IPS DF 6.9 (cell line): ENCODE results near the gene RAB3IP.

ENCODE experiments used
- DNase-seq: peaks from one replicate; pipeline ENCODE4 v3.0.0-alpha.2; 2013; ENCODE audit warnings: low read depth, low spot score
- H3K27ac ChIP-seq: one replicate; pipeline ENCODE4 v1.5.1; 2013; ENCODE audit warnings: low read length, control low read depth
- H3K27me3 ChIP-seq: 2 replicates; pipeline ENCODE4 v1.6.1; 2013; ENCODE audit warnings: mild to moderate bottlenecking, low read length; ENCODE audit not compliant: control insufficient read depth, insufficient read depth
- H3K36me3 ChIP-seq: 2 replicates; pipeline ENCODE4 v1.6.1; 2013; ENCODE audit warnings: low read length; ENCODE audit not compliant: control insufficient read depth, insufficient read depth
- H3K4me1 ChIP-seq: 2 replicates; pipeline ENCODE4 v1.6.1; 2013; ENCODE audit warnings: low read length; ENCODE audit not compliant: control insufficient read depth, insufficient read depth
- H3K4me3 ChIP-seq: 2 replicates; pipeline ENCODE4 v1.5.1; 2013; ENCODE audit warnings: mild to moderate bottlenecking, low read length
- H3K9me3 ChIP-seq: 2 replicates; pipeline ENCODE4 v1.6.1; 2013; ENCODE audit warnings: low read length, inconsistent platforms; ENCODE audit not compliant: control insufficient read depth, insufficient read depth
- WGBS: extraction: QIAGEN DNeasy Blood & Tissue Kit; methylation state at CpG from one replicate; pipeline ENCODE4 v1.1.7; 2013; ENCODE audit warnings: mixed read lengths, missing lambda C conversion rate; ENCODE audit not compliant: insufficient read length, insufficient coverage; 5-methylcytosine and 5-hydroxymethylcytosine counted together

Gene RAB3IP

DNA sequence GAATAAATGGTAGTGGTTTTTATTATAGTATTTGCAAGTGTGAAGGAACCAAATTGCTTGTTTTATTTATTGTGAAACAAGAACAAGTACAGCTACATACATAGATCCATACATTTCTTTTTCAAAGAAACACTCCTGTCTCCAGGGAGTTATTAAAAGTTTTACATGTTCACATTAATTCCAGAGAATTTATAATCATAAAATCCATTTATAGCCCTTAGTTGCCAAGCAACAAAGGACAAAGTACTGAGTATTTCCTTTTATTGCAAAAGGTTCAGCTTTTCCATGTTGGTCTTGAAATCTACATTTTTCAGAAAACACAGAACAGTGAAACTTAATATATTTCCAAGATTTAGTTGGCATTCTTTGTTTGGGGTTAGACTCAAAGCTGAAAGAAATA, 95.9 kb downstream of the RAB3IP start:
- no peaks in the 10 kb centered on the region for H3K4me1 ChIP-seq

DNA sequence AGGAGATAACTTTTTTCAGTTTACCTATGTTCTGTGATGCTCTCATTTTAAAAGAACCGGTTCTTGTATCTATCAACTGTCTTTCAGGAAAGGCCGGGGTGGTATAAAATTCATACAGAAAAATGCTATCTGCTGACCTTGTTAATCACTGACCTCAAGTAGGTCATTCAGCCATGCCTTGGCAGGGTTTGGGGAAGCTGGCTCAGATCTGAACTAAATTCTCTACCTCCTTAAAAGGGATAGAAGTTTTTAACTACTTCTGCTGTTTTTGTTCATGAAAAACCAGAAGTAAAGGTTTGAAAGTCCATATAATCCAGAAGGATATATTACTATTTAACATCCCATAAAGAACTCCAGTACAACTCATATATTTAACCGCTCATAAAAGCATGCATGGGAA, 96.4 kb downstream of the RAB3IP start:
- DNase-seq: no peak
- WGBS: no CpG with 5 or more reads among the region's 3 CpGs

More for the DNA sequence above, 95.9 kb downstream of the RAB3IP start:
- Histone ChIP-seq H3K27me3 (no peaks in the 10 kb centered on the region), H3K36me3 (no peaks in the 10 kb centered on the region), H3K4me3 (no peak overlapping the region), H3K9me3 (no peaks in the 10 kb centered on the region), H3K27ac (no peak overlapping the region)
- no peak for DNase-seq

DNA sequence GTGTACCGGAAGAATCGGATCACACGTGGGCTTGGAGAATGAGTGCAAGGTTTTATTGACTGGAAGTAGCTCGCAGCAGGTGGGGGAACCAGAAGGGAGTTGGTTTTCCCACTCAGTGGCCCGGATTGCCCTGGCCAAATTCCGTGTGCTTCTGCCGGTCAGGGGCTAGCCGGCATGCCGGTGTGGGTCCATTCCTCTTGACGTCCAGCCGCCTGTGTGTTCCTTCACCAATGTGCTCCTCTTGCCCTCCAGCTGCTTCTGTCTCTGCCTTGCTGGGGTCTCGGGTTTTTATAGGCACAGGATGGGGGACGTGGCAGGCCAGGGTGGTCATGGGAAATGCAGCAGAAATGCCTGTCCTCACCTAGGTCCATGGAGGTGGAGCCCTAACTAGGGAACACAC, 97.4 kb downstream of the RAB3IP start:
- no peaks in the 10 kb centered on the region for H3K27me3 ChIP-seq
- no peaks in the 10 kb centered on the region for H3K9me3 ChIP-seq
- H3K4me1 ChIP-seq: no peaks in the 10 kb centered on the region
- WGBS: no CpG with 5 or more reads among the region's 13 CpGs
- no peak overlapping the region for H3K4me3 ChIP-seq
- no peak for DNase-seq
- no peaks in the 10 kb centered on the region for H3K36me3 ChIP-seq
- no peak overlapping the region for H3K27ac ChIP-seq

More for the DNA sequence above, 96.4 kb downstream of the RAB3IP start:
- Histone ChIP-seq H3K9me3 (no peaks in the 10 kb centered on the region), H3K4me1 (no peaks in the 10 kb centered on the region), H3K36me3 (no peaks in the 10 kb centered on the region), H3K27ac (no peak overlapping the region), H3K27me3 (no peaks in the 10 kb centered on the region), H3K4me3 (no peak overlapping the region)

- H3K9me3 ChIP-seq: no peaks in the 10 kb centered on the region
- no CpG with 5 or more reads among the region's 4 CpGs for WGBS
- no peak overlapping the region for H3K4me3 ChIP-seq
- H3K27ac ChIP-seq: no peak overlapping the region
- no peak for DNase-seq
- H3K27me3 ChIP-seq: no peaks in the 10 kb centered on the region
- H3K4me1 ChIP-seq: no peaks in the 10 kb centered on the region
- H3K36me3 ChIP-seq: no peaks in the 10 kb centered on the region
Measured at GRCh38 chr12:69837191-69837590, 98.5 kb downstream of the RAB3IP start.

DNA sequence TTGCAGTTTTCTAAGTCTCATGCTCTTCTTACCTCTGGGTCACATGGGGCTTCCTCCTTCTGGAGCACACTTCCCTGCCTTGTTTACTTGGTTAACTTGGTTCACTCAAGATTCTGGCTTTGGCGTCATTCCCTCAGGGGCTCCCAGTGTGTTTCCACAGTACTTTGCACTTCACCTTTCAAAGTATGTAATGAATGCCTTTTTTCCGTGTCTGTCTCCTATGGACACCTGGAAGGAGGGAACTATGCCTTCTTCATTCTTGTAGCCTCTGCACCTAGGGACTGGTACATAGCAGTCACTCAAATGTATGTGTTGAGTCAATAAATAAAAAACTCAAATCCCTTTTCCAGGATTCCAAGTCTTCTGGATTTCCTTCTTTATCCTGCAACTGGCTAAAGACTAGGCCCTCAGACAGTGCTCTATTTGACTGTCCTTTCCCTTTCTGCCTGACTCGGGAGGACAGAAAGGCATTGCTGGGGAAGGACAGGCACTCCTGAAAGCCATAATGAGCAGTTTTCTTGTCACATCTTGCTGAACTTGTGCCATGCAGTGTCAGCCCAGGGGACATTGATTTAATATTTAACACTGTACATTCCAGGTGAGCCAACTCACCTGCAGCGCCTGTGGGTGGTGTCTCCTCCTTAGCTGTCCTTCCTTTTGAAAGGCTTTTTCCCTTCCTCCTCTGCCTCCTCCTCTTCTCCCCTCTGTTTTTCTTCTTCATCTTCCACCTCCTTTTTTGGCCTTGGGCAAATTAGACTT, 99.2 kb downstream of the RAB3IP start:
- no peak overlapping the region for H3K4me3 ChIP-seq
- no peaks in the 10 kb centered on the region for H3K36me3 ChIP-seq
- no peaks in the 10 kb centered on the region for H3K9me3 ChIP-seq
- no peak overlapping the region for H3K27ac ChIP-seq
- H3K27me3 ChIP-seq: no peaks in the 10 kb centered on the region
- no CpG with 5 or more reads among the region's 4 CpGs for WGBS
- no peak for DNase-seq
- H3K4me1 ChIP-seq: no peaks in the 10 kb centered on the region

GRCh38 chr12:69840727-69841126, 102.1 kb downstream of the RAB3IP start:
- no peak for DNase-seq
- no CpG with 5 or more reads among the region's 3 CpGs for WGBS
- no peaks in the 10 kb centered on the region for H3K36me3 ChIP-seq

DNA sequence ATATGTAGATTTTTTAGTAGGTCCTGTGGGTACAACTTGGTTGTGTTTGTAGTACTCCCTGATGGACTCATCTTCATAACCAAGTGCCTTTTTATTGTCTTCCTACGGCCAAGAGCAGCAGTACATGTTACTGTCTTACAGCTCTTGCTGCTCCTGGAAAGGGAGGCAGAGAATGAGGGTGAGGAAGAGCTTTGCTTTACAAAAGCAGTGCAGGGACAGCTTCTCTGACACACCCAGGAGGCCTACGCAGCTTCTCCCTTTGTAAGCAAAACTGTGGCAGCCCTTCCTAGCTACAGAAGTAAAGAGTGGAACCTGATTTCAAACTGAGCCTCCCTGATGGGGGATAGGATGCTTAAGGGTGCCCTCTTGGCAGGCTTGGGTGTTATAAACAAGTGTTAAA, 104.9 kb downstream of the RAB3IP start:
- H3K27me3 ChIP-seq: no peaks in the 10 kb centered on the region
- no peaks in the 10 kb centered on the region for H3K36me3 ChIP-seq
- H3K27ac ChIP-seq: no peak overlapping the region
- H3K9me3 ChIP-seq: no peaks in the 10 kb centered on the region
- H3K4me1 ChIP-seq: no peaks in the 10 kb centered on the region
- no peak overlapping the region for H3K4me3 ChIP-seq
- no peak for DNase-seq
- no CpG with 5 or more reads among the region's 2 CpGs for WGBS

More at GRCh38 chr12:69840727-69841126, 102.1 kb downstream of the RAB3IP start:
- H3K27ac ChIP-seq: no peak overlapping the region
- no peaks in the 10 kb centered on the region for H3K9me3 ChIP-seq
- no peaks in the 10 kb centered on the region for H3K4me1 ChIP-seq
- no peaks in the 10 kb centered on the region for H3K27me3 ChIP-seq
- no peak overlapping the region for H3K4me3 ChIP-seq

DNA sequence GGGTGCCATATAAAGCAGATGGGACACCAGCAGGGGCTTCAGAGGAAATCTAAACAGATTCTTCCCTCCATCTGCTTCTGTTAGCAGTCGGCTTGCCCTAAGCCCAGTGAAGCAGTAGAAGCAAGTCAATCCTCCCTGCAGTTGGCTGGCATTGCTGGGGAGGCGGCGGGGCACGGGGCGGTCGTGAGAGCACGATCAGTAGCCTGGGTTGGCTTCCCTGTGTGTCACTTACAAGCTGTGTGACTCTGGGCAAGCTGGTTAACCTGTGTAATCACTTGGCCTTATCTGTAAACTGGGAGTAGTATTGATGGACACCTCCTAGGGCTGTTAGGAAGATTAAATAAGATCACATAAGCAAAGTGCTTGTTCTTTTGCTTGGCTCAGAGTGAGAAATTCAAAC, 105.8 kb downstream of the RAB3IP start:
- DNase-seq: no peak
- WGBS: no CpG with 5 or more reads among the region's 7 CpGs

GRCh38 chr12:69844836-69845235, 106.2 kb downstream of the RAB3IP start:
- Histone ChIP-seq H3K9me3 (no peaks in the 10 kb centered on the region), H3K27ac (no peak overlapping the region), H3K4me3 (no peak overlapping the region), H3K27me3 (no peaks in the 10 kb centered on the region), H3K4me1 (no peaks in the 10 kb centered on the region), H3K36me3 (no peaks in the 10 kb centered on the region)
- DNase-seq: no peak
- WGBS: no CpG with 5 or more reads among the region's 4 CpGs

More for the DNA sequence above, 105.8 kb downstream of the RAB3IP start:
- Histone ChIP-seq H3K27me3 (no peaks in the 10 kb centered on the region), H3K27ac (no peak overlapping the region), H3K9me3 (no peaks in the 10 kb centered on the region), H3K36me3 (no peaks in the 10 kb centered on the region), H3K4me1 (no peaks in the 10 kb centered on the region), H3K4me3 (no peak overlapping the region)

DNA sequence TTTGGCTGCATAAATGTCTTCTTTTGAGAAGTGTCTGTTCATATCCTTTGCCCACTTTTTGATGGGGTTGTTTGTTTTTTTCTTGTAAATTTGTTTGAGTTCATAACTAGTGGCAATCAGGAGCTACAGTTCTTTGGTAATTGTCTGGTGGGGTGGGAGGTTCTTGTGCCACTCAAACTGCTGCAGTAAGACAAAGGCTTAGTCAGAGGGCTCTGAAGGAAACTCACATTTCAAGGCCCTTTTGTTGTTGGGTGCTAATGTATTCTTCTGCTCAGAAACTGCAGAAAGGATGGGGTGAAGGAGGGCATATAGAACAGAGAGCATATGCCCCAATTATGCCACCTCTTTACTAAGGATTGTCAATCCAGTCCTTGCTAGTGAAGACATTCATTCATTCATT, 108.3 kb downstream of the RAB3IP start:
- Histone ChIP-seq H3K27ac (no peak overlapping the region), H3K36me3 (no peaks in the 10 kb centered on the region), H3K4me3 (no peak overlapping the region), H3K9me3 (no peaks in the 10 kb centered on the region), H3K27me3 (no peaks in the 10 kb centered on the region), H3K4me1 (no peaks in the 10 kb centered on the region)
- no peak for DNase-seq

GRCh38 chr12:69851976-69852375, 113.3 kb downstream of the RAB3IP start:
- no peak overlapping the region for H3K4me3 ChIP-seq
- no peak for DNase-seq
- no CpG with 5 or more reads among the region's 2 CpGs for WGBS
- no peak overlapping the region for H3K27ac ChIP-seq
- H3K9me3 ChIP-seq: no peaks in the 10 kb centered on the region
- no peaks in the 10 kb centered on the region for H3K27me3 ChIP-seq
- H3K36me3 ChIP-seq: no peaks in the 10 kb centered on the region
- no peaks in the 10 kb centered on the region for H3K4me1 ChIP-seq
